Stimulated activated CD4-positive, alpha-beta T cell treated with anti-CD3 and anti-CD28 coated beads, Interleukin-2, amount 100 ng/mL, for 24 hours (primary cell): ENCODE data around the gene CATSPERZ.

Experiments
- DNase-seq, 2 donors: peaks; one replicate each; pipeline ENCODE4 v3.0.0-alpha.2; 2020

The CATSPERZ gene

GRCh38 chr11:64299847-64300648 is at the start of gene CATSPERZ:
CATSPERZ (plus strand) TSS chr11:64300358; CDS start chr11:64300411, 53 bp downstream.
- DNase-seq, result no peak

GRCh38 chr11:64250415-64251015 is 49.6 kb upstream of the CATSPERZ start:
- no peak for DNase-seq

GRCh38 chr11:64251016-64251752 is 49.0 kb upstream of the CATSPERZ start, which contains the start of gene PLCB3:
PLCB3 (plus strand) TSS chr11:64251530; CDS start chr11:64251650, 120 bp downstream.
- DNase-seq, result peak; percentile 70 to 75

- DNase-seq, result no peak
Measured at GRCh38 chr11:64251753-64252002, 48.5 kb upstream of the CATSPERZ start.

- DNase-seq, result peak in 1 of 2 donors; percentile 52
Measured at GRCh38 chr11:64252003-64252872, 47.9 kb upstream of the CATSPERZ start.

GRCh38 chr11:64253043-64253442 is 47.1 kb upstream of the CATSPERZ start:
- DNase-seq, result no peak

- no peak for DNase-seq
Measured at GRCh38 chr11:64253481-64253880, 46.7 kb upstream of the CATSPERZ start.

GRCh38 chr11:64254326-64254725 is 45.8 kb upstream of the CATSPERZ start:
- no peak for DNase-seq

- DNase-seq, result no peak
Measured at GRCh38 chr11:64255135-64256128, 44.7 kb upstream of the CATSPERZ start.

- no peak for DNase-seq
Measured at GRCh38 chr11:64256300-64256699, 43.9 kb upstream of the CATSPERZ start.

- DNase-seq, result no peak
Measured at GRCh38 chr11:64258356-64258755, 41.8 kb upstream of the CATSPERZ start.

GRCh38 chr11:64258946-64259532 is 41.1 kb upstream of the CATSPERZ start:
- DNase-seq, result no peak

GRCh38 chr11:64259533-64260067 is 40.6 kb upstream of the CATSPERZ start:
- DNase-seq, result no peak

- no peak for DNase-seq
Measured at GRCh38 chr11:64260147-64260708, 39.9 kb upstream of the CATSPERZ start.

GRCh38 chr11:64261556-64262080 is 38.5 kb upstream of the CATSPERZ start:
- no peak for DNase-seq

- no peak for DNase-seq
Measured at GRCh38 chr11:64262271-64263002, 37.7 kb upstream of the CATSPERZ start.

GRCh38 chr11:64263021-64263946 is 36.9 kb upstream of the CATSPERZ start:
- no peak for DNase-seq

- no peak for DNase-seq
Measured at GRCh38 chr11:64263947-64264317, 36.2 kb upstream of the CATSPERZ start.
